ENCODE data around the gene TTLL5. TPM values are rescaled to one million over a fixed set of nuclear protein-coding genes. Genes with fewer than 3 reads are reported as not detected.

Gene TTLL5
- total and polyA plus RNA-seq, 2 donors (not counting 1 experiment from before 2014, with no cell fraction given): 16.1 to 23.8 TPM

GRCh38 chr14:75807667-75808360 is 146.8 kb downstream of the TTLL5 start:
- no peak for DNase-seq (ENCODE audit: low read depth in 2 of 2)
- no peaks in the 10 kb centered on the region for H3K27me3 ChIP-seq (ENCODE audit: control insufficient read depth, insufficient read depth, low read length)
- no peak overlapping the region for H2AFZ ChIP-seq (ENCODE audit: low read length)
- TF ChIP-seq EZH2 (IDR thresholded peaks at IDR 0.05; ENCODE audit: low read length, missing control alignments): no peak
- TF ChIP-seq, protein P1, sequence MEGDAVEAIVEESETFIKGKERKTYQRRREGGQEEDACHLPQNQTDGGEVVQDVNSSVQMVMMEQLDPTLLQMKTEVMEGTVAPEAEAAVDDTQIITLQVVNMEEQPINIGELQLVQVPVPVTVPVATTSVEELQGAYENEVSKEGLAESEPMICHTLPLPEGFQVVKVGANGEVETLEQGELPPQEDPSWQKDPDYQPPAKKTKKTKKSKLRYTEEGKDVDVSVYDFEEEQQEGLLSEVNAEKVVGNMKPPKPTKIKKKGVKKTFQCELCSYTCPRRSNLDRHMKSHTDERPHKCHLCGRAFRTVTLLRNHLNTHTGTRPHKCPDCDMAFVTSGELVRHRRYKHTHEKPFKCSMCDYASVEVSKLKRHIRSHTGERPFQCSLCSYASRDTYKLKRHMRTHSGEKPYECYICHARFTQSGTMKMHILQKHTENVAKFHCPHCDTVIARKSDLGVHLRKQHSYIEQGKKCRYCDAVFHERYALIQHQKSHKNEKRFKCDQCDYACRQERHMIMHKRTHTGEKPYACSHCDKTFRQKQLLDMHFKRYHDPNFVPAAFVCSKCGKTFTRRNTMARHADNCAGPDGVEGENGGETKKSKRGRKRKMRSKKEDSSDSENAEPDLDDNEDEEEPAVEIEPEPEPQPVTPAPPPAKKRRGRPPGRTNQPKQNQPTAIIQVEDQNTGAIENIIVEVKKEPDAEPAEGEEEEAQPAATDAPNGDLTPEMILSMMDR (conservative IDR thresholded peaks at IDR 0.05 in 1 of 2, IDR thresholded peaks at IDR 0.05 in 1 of 2; ENCODE audit: low read depth in 1 of 2, low read length in 2 of 2): no peak
- no peaks in the 10 kb centered on the region for H4K20me1 ChIP-seq (ENCODE audit: control insufficient read depth, extremely low read depth, insufficient read depth, low read length)
- no peaks in the 10 kb centered on the region for H3K79me2 ChIP-seq (ENCODE audit: control insufficient read depth, insufficient read depth, low read length)
- no peaks in the 10 kb centered on the region for H3K36me3 ChIP-seq (ENCODE audit: control insufficient read depth, insufficient read depth, low read length)
- no peak overlapping the region for H3K4me2 ChIP-seq (ENCODE audit: extremely low read depth, insufficient read depth, low read length)
- H3K27ac ChIP-seq (ENCODE audit: insufficient read depth, low read length): no peak overlapping the region
- H3K4me3 ChIP-seq (replicated peaks in 1 of 4; ENCODE audit: control extremely low read depth in 1 of 4, insufficient read depth in 1 of 4, low read depth in 3 of 4, low read length in 4 of 4): no peak overlapping the region
- no peaks in the 10 kb centered on the region for H3K9me3 ChIP-seq (ENCODE audit: control insufficient read depth, insufficient read depth, low read depth, low read length)
- no peaks in the 10 kb centered on the region for H3K4me1 ChIP-seq (ENCODE audit: control insufficient read depth, extremely low read depth, insufficient read depth, low read length)
- H3K9ac ChIP-seq (ENCODE audit: insufficient read depth, low read length): no peak overlapping the region

GRCh38 chr14:75811136-75811829 is 150.2 kb downstream of the TTLL5 start:
- Histone ChIP-seq H3K4me2 (ENCODE audit: extremely low read depth, insufficient read depth, low read length) (no peak overlapping the region), H3K9ac (ENCODE audit: insufficient read depth, low read length) (no peak overlapping the region), H3K36me3 (ENCODE audit: control insufficient read depth, insufficient read depth, low read length) (no peaks in the 10 kb centered on the region), H3K9me3 (ENCODE audit: control insufficient read depth, insufficient read depth, low read depth, low read length) (no peaks in the 10 kb centered on the region), H3K79me2 (ENCODE audit: control insufficient read depth, insufficient read depth, low read length) (no peaks in the 10 kb centered on the region), H4K20me1 (ENCODE audit: control insufficient read depth, extremely low read depth, insufficient read depth, low read length) (no peaks in the 10 kb centered on the region), H3K27me3 (ENCODE audit: control insufficient read depth, insufficient read depth, low read length) (no peaks in the 10 kb centered on the region), H3K4me1 (ENCODE audit: control insufficient read depth, extremely low read depth, insufficient read depth, low read length) (no peaks in the 10 kb centered on the region), H3K27ac (ENCODE audit: insufficient read depth, low read length) (no peak overlapping the region), H3K4me3 (replicated peaks in 1 of 4; ENCODE audit: control extremely low read depth in 1 of 4, insufficient read depth in 1 of 4, low read depth in 3 of 4, low read length in 4 of 4) (no peak overlapping the region), H2AFZ (ENCODE audit: low read length) (no peak overlapping the region)
- TF ChIP-seq EZH2 (IDR thresholded peaks at IDR 0.05; ENCODE audit: low read length, missing control alignments): no peak
- TF ChIP-seq, protein P1 (conservative IDR thresholded peaks at IDR 0.05 in 1 of 2, IDR thresholded peaks at IDR 0.05 in 1 of 2; ENCODE audit: low read depth in 1 of 2, low read length in 2 of 2): no peak
- no peak for DNase-seq (ENCODE audit: low read depth in 2 of 2)

- Histone ChIP-seq H3K27ac (ENCODE audit: insufficient read depth, low read length) (no peak overlapping the region), H3K9ac (ENCODE audit: insufficient read depth, low read length) (no peak overlapping the region), H3K4me3 (replicated peaks in 1 of 4; ENCODE audit: control extremely low read depth in 1 of 4, insufficient read depth in 1 of 4, low read depth in 3 of 4, low read length in 4 of 4) (no peak overlapping the region), H3K9me3 (ENCODE audit: control insufficient read depth, insufficient read depth, low read depth, low read length) (no peaks in the 10 kb centered on the region), H2AFZ (ENCODE audit: low read length) (no peak overlapping the region), H4K20me1 (ENCODE audit: control insufficient read depth, extremely low read depth, insufficient read depth, low read length) (no peaks in the 10 kb centered on the region), H3K36me3 (ENCODE audit: control insufficient read depth, insufficient read depth, low read length) (no peaks in the 10 kb centered on the region), H3K4me1 (ENCODE audit: control insufficient read depth, extremely low read depth, insufficient read depth, low read length) (no peaks in the 10 kb centered on the region), H3K79me2 (ENCODE audit: control insufficient read depth, insufficient read depth, low read length) (no peaks in the 10 kb centered on the region), H3K27me3 (ENCODE audit: control insufficient read depth, insufficient read depth, low read length) (no peaks in the 10 kb centered on the region), H3K4me2 (ENCODE audit: extremely low read depth, insufficient read depth, low read length) (no peak overlapping the region)
- no peak for DNase-seq (ENCODE audit: low read depth in 2 of 2)
- no peak for TF ChIP-seq EZH2 (IDR thresholded peaks at IDR 0.05; ENCODE audit: low read length, missing control alignments)
- TF ChIP-seq, protein P1 (conservative IDR thresholded peaks at IDR 0.05 in 1 of 2, IDR thresholded peaks at IDR 0.05 in 1 of 2; ENCODE audit: low read depth in 1 of 2, low read length in 2 of 2): no peak
Observed at GRCh38 chr14:75811872-75812499, 150.9 kb downstream of the TTLL5 start.
